NCI-H69 (cell line): Measurements from ENCODE around the gene DYNLT2.

Experiments
- DNase-seq: peaks from one replicate; lab custom pipeline; 2025; lab: John Stamatoyannopoulos, UW

DYNLT2 gene

DNA sequence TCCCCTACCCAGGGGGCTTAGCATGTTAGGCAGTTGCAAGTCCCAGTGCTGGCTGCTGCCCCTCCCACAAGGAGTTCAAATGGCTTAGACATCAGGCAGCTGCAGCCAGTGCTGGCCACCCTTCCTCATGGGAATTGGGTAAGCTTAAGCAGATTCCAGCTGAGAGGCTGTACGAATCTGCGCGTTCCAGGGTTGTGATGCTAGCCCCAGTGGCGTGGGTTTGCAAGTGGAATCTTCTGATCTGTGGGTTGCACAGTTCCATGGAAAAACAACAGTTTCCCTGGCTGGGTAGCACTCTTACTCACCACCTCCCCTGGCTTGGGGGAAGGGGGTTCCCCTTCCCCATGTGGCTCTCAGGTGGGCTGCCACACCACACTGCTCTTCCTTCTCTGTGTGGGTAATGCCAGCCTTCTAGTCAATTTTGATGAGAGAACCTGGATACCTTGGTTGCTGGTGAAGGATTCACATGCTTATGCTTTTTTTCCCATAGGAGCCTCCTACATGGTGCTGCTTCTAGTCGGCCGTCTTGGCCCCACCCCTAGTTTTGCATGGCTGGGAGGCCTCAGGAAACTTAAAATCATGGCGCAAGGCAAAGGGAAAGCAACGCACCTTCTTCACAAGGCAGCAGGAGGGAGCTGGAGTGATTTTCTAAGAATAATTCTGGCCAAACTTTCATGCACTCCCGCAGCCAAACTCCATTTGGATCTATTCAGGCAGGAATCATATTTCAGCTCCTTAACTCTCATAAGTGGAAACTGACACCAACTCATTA, 13.0 kb downstream of the DYNLT2 start:
- DNase-seq: peak; percentile 73

GRCh38 chr6:169729961-169730360, 21.4 kb downstream of the DYNLT2 start:
- no peak for DNase-seq

- DNase-seq: no peak
Measured at GRCh38 chr6:169726963-169727362, 24.4 kb downstream of the DYNLT2 start.

GRCh38 chr6:169726049-169726400, 25.3 kb downstream of the DYNLT2 start:
- DNase-seq: no peak

- peak; percentile 78 for DNase-seq
Measured at GRCh38 chr6:169725125-169726048, 26.0 kb downstream of the DYNLT2 start.

DNA sequence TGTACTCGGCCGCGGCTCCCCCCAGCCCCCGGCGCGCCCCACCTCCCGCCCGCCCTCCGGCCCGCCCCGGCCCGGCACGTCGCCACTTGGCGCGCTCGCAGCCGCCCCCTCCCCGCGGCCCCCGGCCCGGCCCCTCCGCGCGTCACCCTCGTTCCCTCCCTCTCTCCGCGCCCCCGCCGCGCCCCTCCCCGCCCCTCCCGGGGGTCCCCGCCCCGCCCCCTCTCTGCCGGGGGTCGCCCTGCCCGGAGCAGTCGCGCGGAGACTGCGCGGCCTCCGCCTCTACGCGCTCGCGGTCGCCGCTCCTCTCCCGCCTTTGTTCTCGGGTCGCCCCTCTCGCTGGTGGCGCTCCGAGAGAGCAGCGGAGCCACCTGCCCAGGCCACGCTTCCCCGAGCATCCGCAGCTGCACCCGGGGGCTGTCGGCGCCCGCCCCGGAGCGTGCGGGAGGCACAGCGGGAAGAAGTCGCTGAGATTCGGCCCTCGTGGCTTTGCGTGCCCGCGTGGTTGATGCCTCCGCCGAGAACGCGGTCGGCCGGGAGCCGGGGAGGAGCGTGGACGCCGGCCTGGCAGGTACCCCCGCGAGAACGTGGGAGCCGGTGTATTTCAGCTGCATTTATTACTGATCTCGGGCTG, 26.8 kb downstream of the DYNLT2 start, which contains the start of gene PHF10:
Gene PHF10 (minus strand): TSS at position 7 of the 631 bp plus-strand sequence. CDS start 569 bp downstream, outside the sequence.
- DNase-seq: peak; percentile 95

DNA sequence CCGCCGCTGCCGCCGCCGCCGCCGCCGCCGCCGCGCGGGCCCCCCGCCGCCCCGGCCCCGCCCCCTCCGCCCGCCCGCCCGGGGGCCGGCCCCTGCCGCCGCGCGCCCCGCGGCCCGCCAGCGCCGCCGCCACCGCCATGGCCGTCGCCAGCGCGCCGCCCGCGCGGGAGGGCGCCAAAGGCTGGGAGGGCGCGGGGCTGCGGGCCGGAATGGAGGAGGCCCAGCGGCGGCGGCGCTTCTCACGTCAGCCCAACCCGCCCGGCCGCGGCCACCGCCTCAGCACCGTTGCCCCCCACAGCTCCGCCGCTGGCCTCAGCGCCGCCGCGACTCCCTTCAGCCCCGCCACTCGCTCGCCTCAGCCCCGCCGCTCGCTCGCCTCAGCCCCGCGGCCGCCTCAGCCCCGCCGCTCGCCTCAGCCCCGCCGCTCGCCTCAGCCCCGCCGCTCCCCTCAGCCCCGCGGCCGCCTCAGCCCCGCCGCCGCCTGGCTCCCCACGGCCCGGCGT, 27.3 kb downstream of the DYNLT2 start:
- DNase-seq: peak; percentile 84

DNA sequence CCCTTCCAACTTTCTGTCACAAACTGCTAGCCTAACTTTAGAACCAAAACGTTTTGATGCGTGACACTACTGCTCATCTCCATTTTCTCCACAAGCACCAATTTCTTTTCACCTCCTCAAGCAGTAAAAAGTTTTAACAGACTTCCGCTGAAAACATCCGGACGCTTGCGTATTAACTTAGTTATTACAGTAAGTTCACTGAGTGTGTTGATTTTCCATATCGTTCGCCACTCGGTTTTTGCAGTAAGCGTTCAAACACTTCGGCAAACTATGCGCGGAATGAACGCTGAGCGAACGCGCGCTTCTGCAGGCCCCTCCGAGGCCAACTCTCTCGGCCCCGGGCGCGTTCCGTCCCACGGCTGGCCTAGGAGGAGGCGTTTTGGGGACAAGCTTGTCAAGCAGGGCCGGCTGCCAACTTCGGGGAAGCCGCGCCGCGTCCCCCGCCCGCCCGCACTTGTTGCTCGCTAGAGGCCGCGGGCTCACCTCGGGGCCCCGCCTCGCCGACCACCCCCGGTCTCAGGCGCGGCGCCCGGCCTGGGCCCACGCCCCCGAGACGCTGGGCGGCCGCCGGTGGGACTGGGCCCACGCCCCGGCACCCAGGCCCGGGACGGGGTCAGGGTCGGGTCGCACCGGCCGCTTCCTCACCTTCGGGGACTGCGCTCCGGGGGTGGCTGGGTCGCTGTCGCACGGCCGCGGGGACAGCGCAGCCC, 28.0 kb downstream of the DYNLT2 start:
- DNase-seq: peak; percentile 82

DNA sequence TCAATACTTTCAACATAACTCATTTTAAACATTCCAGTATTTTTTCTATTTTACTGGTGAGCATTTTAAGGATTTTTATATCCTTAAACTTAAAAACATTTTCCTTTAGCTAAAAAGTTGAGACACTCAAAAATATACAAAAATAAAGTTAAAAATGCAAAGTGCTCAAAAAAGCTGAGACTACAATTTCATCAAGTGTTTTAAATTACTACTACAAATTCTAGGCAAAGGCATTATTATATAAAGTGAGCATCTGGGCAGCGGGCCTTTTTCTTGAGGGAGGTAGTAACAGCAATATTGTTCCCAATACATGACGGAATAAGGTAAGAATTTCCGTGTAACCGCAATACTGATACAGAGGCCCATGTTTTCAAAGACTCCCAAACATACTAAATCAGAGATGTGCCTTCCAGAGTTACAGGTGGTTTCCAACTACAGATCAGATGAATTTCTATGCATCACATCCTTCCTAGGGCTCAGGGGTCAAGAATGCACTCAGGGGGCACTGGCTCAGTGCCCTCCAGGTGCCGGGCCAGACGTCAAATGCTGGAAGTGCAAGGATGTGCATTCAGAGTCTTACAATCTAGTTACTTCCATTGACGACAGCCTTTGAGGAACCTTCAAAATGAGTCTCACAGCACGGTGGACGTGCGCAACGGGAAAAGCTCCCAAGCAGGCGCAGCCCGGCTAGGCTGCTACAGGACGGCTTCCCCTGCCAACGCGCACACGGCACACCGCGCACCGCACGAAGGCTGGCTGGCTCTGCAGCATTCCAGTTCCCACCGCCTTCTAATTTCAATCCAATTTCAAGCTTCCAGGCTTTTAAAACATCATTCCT, 28.8 kb downstream of the DYNLT2 start:
- DNase-seq: peak; percentile 59

GRCh38 chr6:169720207-169720855, 31.0 kb downstream of the DYNLT2 start:
- DNase-seq: no peak

DNA sequence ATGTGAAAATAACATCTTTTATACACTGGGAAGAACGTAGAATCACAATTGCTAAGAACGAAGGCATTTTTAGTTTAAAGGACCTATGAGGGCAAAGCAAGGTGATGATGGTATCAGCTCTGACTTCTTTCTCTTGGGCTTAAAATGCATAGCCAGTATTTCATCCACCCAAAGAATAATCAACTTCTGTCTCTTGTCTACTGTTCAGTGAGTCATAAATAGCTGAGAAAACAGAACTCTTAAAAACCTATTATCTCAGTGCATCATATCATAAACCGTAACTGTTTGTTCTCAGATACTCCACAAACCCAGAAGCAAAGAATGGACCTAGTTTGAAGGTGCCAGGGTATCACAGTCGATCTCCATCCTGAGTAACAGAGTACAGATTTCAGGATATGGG, 32.3 kb downstream of the DYNLT2 start:
- no peak for DNase-seq

DNA sequence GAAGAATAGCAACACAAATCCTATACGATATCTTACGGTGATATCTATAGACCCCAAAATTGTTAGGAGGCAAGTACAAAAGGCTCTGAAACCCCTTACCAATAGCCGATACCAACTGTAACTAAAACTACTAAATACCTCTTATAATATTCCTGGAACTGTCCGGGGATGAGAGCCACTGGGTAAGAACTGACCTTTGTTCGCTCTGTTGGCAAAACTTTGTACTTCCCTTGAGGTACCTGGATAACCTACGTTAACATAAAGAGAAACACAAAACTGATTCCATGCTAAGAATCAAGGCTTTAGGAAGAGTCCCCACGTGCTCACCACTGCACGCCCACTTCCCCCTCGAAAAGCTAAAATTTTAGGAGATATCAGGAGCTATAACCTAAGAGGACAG, 36.8 kb downstream of the DYNLT2 start:
- no peak for DNase-seq

GRCh38 chr6:169714178-169714577, 37.2 kb downstream of the DYNLT2 start:
- no peak for DNase-seq

GRCh38 chr6:169710009-169710408, 41.4 kb downstream of the DYNLT2 start:
- DNase-seq: no peak

DNA sequence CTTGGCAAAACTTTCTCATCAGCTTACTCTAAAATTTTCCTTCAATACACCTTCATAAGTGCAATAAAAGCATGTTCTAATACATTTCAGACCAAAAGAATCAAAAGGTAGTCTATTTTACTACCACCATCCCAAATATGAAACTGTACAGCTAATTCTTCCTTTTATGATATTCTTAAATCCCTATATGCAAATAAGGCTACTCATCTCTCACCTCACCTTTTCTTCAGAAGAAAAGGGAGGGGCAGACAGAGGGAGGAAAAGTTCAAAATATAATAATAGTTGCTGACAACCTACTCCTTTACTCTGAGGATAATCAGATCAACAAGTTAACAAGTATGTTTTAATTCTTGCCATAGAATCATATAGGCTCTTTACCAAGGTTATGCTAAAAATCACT, 42.1 kb downstream of the DYNLT2 start:
- DNase-seq: no peak

- no peak for DNase-seq
Measured at GRCh38 chr6:169707772-169708171, 43.6 kb downstream of the DYNLT2 start.

- DNase-seq: no peak
Measured at GRCh38 chr6:169702840-169703246, 48.5 kb downstream of the DYNLT2 start.

DNA sequence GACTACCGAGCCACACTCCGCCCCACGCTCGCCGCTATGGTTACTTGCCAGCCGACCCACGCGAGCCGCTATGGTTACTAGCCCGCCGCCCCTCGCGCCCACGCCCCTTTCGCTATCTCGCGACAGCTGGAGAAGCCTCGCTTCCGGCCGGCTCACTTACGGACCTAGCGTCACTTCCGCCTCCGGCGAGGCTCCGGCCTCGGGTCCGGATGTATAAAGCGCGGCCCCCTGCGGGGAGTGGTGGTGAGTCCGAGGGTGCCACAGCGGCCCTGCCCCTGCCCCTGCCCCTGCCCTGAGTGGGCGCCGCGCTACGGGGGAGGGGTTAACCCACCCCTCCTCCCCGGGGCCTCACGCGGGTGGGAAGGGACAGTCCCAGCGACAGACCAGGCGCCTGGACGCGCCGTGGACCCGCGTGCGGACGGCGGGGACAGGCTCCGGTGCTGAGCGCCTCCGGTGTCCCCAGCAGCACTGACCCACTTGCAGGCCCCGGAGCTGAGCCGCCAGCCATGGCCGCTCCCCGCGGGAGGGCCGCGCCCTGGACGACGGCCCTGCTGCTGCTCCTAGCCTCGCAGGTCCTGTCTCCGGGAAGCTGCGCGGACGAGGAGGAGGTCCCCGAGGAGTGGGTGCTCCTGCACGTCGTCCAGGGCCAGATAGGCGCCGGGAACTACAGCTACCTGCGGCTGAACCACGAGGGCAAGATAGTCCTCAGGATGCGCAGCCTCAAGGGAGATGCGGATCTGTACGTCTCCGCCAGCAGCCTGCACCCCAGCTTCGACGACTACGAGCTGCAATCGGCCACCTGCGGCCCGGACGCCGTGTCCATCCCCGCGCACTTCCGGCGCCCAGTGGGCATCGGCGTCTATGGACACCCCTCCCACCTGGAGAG, 49.2 kb downstream of the DYNLT2 start, which contains the start of the genes C6orf120 and WDR27:
Gene C6orf120 (plus strand): TSS at position 173 of the 886 bp plus-strand sequence. CDS start 334 bp downstream, at position 507.
Gene WDR27 (minus strand): TSS at position 76 of the 886 bp plus-strand sequence. CDS start 13,024 bp downstream, outside the sequence.
- peak; percentile 100 for DNase-seq
